ENCODE results near the gene FGF18.

Gene FGF18

DNA sequence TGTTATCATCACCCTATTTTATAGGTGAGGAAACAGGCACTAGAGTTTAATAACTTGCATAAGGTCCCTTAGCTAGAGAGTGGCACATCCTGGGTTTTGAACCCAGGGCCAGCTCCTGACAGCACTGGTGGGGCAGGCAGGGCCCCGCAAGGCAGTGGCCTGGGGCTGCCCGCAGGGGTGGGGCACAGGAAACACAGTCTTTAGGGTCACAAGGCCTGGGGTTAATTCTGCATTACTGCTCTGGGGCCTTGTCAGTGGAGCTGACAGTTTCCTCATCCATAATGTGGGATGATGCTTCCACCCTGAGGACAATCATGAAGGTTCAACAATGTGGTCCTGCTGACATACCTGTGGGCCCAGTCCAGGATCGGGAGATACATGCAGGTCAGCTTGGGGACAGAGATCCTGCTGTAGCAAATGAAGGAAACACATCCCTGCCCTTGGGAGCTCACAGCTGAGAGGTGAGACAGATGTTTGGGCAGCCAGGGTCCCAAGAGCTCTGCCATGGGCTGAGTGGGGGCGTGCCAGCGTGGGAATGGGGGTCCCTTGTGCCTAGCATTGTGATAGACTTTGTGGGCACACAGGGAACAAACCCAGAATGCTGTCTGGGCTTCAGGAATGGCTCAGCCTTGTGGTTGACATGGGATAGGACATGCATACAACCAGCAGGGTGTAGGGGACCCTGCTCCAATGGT, 14.7 kb downstream of the FGF18 start:
- H3K4me1 ChIP-seq (ENCODE audit: control insufficient read depth, low read length), result no peaks in the 10 kb centered on the region
- no peaks in the 10 kb centered on the region for H4K20me1 ChIP-seq (ENCODE audit: control insufficient read depth, insufficient read depth, low read depth, low read length)
- no peaks in the 10 kb centered on the region for H3K9me2 ChIP-seq (replicated peaks; ENCODE audit: control insufficient read depth, low read length)
- no peak overlapping the region for H3K4me2 ChIP-seq (ENCODE audit: low read length)
- H3K27ac ChIP-seq (ENCODE audit: low read depth, low read length), result no peak overlapping the region
- H3K27me3 ChIP-seq (ENCODE audit: control insufficient read depth, low read length), result no peaks in the 10 kb centered on the region
- H3K4me3 ChIP-seq (ENCODE audit: low read length), result no peak overlapping the region
- H3K79me2 ChIP-seq (ENCODE audit: control insufficient read depth, low read length), result no peaks in the 10 kb centered on the region
- no peaks in the 10 kb centered on the region for H3F3A ChIP-seq (ENCODE audit: control insufficient read depth, insufficient read depth)
- H3K36me3 ChIP-seq (ENCODE audit: control insufficient read depth, low read length), result no peaks in the 10 kb centered on the region
- H3K9me3 ChIP-seq (ENCODE audit: control insufficient read depth, insufficient read depth, low read length), result no peaks in the 10 kb centered on the region
- no peak for TF ChIP-seq EZH2phosphoT487 (IDR thresholded peaks at IDR 0.05; ENCODE audit: borderline replicate concordance, low read length)
- TF ChIP-seq, protein P1, sequence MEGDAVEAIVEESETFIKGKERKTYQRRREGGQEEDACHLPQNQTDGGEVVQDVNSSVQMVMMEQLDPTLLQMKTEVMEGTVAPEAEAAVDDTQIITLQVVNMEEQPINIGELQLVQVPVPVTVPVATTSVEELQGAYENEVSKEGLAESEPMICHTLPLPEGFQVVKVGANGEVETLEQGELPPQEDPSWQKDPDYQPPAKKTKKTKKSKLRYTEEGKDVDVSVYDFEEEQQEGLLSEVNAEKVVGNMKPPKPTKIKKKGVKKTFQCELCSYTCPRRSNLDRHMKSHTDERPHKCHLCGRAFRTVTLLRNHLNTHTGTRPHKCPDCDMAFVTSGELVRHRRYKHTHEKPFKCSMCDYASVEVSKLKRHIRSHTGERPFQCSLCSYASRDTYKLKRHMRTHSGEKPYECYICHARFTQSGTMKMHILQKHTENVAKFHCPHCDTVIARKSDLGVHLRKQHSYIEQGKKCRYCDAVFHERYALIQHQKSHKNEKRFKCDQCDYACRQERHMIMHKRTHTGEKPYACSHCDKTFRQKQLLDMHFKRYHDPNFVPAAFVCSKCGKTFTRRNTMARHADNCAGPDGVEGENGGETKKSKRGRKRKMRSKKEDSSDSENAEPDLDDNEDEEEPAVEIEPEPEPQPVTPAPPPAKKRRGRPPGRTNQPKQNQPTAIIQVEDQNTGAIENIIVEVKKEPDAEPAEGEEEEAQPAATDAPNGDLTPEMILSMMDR (IDR thresholded peaks at IDR 0.05; ENCODE audit: low read depth, low read length, poor library complexity, severe bottlenecking), result no peak

DNA sequence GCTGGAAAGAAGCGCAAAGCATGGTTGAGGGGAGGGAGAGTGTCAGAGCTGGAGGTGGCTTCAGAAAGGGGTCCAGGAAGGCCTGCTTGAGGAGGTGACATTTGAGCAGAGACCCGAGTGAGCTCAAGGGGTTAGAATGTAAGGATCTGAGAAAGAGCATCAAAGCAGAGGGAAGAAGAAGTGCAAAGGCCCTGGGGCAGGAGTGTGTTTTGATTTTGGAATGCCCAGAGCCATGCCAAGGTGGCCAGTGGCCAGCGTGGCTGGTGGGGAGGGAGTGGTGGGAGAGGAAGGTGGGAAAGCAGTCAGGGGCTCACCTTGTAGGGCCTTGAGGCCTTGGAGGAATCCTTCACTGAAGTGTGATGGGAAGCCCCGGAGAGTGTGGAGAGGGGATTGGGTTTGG, 15.4 kb downstream of the FGF18 start:
- Histone ChIP-seq H3K27me3 (ENCODE audit: control insufficient read depth, low read length) (no peaks in the 10 kb centered on the region), H3K79me2 (ENCODE audit: control insufficient read depth, low read length) (no peaks in the 10 kb centered on the region), H4K20me1 (ENCODE audit: control insufficient read depth, insufficient read depth, low read depth, low read length) (no peaks in the 10 kb centered on the region), H3K4me1 (ENCODE audit: control insufficient read depth, low read length) (no peaks in the 10 kb centered on the region), H3K27ac (ENCODE audit: low read depth, low read length) (no peak overlapping the region), H3K4me2 (ENCODE audit: low read length) (no peak overlapping the region), H3F3A (ENCODE audit: control insufficient read depth, insufficient read depth) (no peaks in the 10 kb centered on the region), H3K9me3 (ENCODE audit: control insufficient read depth, insufficient read depth, low read length) (no peaks in the 10 kb centered on the region), H3K4me3 (ENCODE audit: low read length) (no peak overlapping the region), H3K9me2 (replicated peaks; ENCODE audit: control insufficient read depth, low read length) (no peaks in the 10 kb centered on the region), H3K36me3 (ENCODE audit: control insufficient read depth, low read length) (no peaks in the 10 kb centered on the region)
- TF ChIP-seq EZH2phosphoT487 (IDR thresholded peaks at IDR 0.05; ENCODE audit: borderline replicate concordance, low read length), result no peak
- TF ChIP-seq, protein P1 (IDR thresholded peaks at IDR 0.05; ENCODE audit: low read depth, low read length, poor library complexity, severe bottlenecking), result no peak

DNA sequence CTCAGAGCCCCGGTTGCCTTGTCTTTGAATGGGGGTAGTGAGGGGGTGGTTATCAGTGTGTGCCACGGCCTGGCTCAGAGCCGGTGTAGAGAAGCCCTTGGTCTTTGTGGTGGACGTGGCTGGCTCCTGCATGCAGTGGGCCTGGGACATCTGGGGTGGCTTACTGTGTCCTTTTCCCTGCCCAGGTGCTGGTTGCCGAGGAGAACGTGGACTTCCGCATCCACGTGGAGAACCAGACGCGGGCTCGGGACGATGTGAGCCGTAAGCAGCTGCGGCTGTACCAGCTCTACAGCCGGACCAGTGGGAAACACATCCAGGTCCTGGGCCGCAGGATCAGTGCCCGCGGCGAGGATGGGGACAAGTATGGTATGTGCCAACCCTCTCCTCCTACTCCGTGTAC, 16.5 kb downstream of the FGF18 start:
- H3F3A ChIP-seq (ENCODE audit: control insufficient read depth, insufficient read depth), result no peaks in the 10 kb centered on the region
- no peaks in the 10 kb centered on the region for H3K79me2 ChIP-seq (ENCODE audit: control insufficient read depth, low read length)
- no peaks in the 10 kb centered on the region for H3K27me3 ChIP-seq (ENCODE audit: control insufficient read depth, low read length)
- H3K4me3 ChIP-seq (ENCODE audit: low read length), result no peak overlapping the region
- H4K20me1 ChIP-seq (ENCODE audit: control insufficient read depth, insufficient read depth, low read depth, low read length), result no peaks in the 10 kb centered on the region
- no peaks in the 10 kb centered on the region for H3K9me2 ChIP-seq (replicated peaks; ENCODE audit: control insufficient read depth, low read length)
- no peak overlapping the region for H3K4me2 ChIP-seq (ENCODE audit: low read length)
- TF ChIP-seq, protein P1 (IDR thresholded peaks at IDR 0.05; ENCODE audit: low read depth, low read length, poor library complexity, severe bottlenecking), result no peak
- TF ChIP-seq EZH2phosphoT487 (IDR thresholded peaks at IDR 0.05; ENCODE audit: borderline replicate concordance, low read length), result no peak
- H3K9me3 ChIP-seq (ENCODE audit: control insufficient read depth, insufficient read depth, low read length), result no peaks in the 10 kb centered on the region
- no peak overlapping the region for H3K27ac ChIP-seq (ENCODE audit: low read depth, low read length)
- H3K36me3 ChIP-seq (ENCODE audit: control insufficient read depth, low read length), result no peaks in the 10 kb centered on the region
- no peaks in the 10 kb centered on the region for H3K4me1 ChIP-seq (ENCODE audit: control insufficient read depth, low read length)
